SK-MEL-5 (cell line): ENCODE data around the gene CCDC28A. TPM values are rescaled to one million over a fixed set of nuclear protein-coding genes. Genes with fewer than 3 reads are reported as not detected.
"Not testable (repeated sequence)": the region's sequence is repeated elsewhere in the genome, so short reads cannot be mapped to it uniquely, and the experiment has no call there.

Experiments used
- DNase-seq: peaks from one replicate; pipeline ENCODE4 v3.0.0-alpha.2; 2016; ENCODE audit warnings: low read depth, low spot score
- in situ Hi-C: cut with HindIII; loops from 2 replicates; pipeline ENCODE4 v1.10.0; 2016; ENCODE audit warnings: low sequenced_read_pairs, high pct_unique_total_duplicates, low pct_unique_long_range_greater_than_20kb
- polyA plus RNA-seq, 2 experiments: library from polyadenylated mRNA; depleted of rRNA; stranded (reverse); fragments of >200 nt; gene quantifications; 2 replicates each; pipeline ENCODE4 v1.2.3, GENCODE V29; 2015
- total RNA-seq: library from RNA; depleted of rRNA; stranded (reverse); fragments of >200 nt; shearing (Covaris generic); gene quantifications from 2 replicates; pipeline ENCODE4 v1.2.3, GENCODE V29; 2014; rRNA removed

Gene CCDC28A
- 25.8 and 27.9 TPM in 2 replicates for total RNA-seq
- polyA plus RNA-seq (2015; cell fraction: cytosol; rRNA removed) = 18.6 and 26.0 TPM in 2 replicates
- polyA plus RNA-seq (2015; cell fraction: nucleus; rRNA removed) = 8.3 and 10.0 TPM in 2 replicates

DNA sequence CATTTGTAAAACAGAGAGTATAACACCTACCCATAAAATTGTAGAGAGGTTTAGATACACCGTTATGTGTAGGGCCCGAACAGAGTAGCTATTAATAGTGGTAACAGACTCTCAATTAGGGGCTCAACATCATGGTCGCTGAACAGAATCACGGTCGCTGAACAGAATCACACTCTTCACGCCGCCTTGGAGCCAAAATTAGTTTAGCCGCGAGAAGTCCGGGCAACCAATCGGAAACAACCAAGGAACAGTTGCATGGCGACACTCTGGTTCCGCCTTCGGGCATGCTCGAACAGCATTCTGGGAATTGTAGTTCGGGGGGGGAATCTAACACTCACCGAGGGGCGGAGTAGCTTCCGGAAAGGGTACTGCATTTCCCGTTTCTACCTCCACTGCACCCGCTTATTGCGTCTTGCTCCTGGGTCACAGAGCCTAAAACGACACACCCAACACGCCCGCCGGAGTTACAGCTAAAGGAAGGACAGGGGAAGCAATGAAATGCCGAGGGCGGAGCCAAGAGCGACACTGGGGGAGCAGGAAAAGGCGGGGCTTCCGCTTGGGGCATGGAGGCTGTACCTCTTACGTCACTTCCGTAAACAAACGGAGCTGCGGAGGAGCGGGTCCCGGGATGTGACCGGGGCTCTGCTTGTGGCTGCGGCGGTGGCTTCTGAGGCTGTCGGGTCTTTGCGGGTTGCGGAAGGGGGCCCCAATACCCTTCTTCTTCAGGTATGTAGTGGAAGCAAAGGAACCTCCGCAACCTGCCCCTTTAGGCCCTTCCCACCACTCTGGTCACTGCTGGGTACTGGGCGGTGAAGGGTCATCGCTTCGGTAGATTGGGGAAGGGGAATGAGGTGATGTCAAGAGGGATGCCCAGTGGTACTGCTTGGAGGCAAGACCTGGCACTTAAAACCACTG, at the start of gene CCDC28A:
Gene CCDC28A (plus strand): TSS at position 593 of the 915 bp plus-strand sequence. CDS start 2,352 bp downstream, outside the sequence.
- DNase-seq = peak; percentile 95
- in situ Hi-C loops = loop anchor here (25.0 kb wide), 1 partner anchor 186 kb away; no protein-coding TSS in a partner anchor

DNA sequence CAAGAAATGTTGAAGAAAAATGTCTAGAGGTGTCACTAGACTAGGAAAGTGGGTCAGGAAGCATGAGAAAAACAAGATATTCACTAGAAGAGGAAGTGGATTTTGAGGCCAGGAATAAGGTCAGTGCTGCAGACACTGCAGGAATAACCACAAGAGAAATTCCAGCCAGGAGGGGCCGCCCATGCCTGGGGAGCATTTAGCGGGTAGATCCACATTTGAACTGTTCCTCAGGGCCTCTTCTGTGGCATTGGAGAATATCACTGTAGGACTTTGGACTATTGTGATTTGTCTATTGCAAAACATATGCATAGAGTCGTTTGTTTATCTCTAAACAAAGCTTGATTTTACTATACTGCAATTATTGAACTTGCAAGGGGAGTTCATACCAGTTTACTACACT, 49.6 kb upstream of the CCDC28A start:
- in situ Hi-C loops = no loop called here

DNA sequence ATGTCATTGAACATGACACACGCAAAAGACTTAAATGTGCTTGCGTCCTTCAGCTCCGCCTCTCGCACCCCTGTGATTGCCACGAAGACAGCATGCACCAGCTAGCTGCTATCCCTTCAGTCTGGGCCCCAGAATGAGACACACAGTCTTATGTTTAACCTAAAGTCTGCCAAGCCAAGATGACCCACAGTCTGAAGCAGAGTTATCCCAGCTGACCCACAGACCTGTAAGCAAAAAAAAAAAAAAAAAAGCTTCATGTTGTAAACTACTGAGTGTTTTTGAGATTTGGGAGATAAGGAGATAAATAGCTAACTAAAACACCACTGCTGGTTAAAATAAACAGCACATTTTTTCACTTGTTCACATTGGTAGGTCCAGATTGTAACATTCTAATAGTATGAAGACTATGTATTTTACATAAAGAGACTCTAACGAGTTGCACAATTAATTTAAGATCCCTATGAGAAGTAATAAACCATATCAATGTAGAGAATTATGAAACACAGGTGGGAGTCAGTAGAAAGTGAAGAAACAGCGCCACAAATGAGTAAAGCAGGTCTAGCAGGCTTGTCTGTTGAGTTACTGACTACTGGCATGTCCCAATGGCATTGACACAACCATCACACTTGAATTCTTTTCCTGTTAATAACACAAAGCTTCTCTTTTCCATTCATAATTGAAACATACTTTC, 47.4 kb upstream of the CCDC28A start:
- DNase-seq = no peak
- in situ Hi-C loops = no loop called here

More for the DNA sequence above, 49.6 kb upstream of the CCDC28A start:
- DNase-seq = peak; percentile 94

DNA sequence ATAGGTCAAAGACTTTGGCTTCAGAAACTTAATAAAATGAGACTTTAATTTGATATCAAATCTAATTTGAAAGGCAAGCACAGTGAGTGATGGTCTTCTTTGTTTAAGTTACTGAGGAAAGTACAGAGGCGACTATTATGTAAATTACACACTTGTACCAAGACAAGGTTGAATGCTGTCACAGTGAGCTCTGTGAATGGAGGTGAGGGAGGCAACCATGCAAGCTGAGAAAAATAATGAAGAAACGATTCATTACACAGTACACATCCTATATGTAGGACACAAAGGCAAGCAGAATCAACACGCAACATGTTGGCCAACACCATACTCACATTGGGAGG, 46.8 kb upstream of the CCDC28A start:
- in situ Hi-C loops = no loop called here
- DNase-seq = no peak

DNA sequence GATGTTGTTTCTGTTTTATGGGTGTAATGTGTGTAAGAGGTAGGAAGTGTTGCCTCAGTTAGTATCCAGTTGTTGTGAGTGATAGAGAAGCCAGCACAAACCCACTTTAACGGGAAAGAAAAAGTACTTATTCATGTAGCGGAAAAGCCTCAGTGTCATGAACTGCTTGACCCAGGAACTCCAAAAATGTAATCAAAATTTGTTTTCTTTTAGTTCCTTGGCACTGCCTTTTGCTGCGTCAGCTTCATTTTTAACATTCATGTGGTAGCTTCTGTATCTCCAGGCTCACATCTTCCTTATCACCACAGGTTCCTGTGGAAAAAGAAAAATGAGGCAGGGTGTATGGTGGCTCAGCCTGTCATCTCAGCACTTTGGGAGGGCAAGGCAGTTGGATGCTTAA, 46.4 kb upstream of the CCDC28A start:
- DNase-seq = no peak
- in situ Hi-C loops = no loop called here

DNA sequence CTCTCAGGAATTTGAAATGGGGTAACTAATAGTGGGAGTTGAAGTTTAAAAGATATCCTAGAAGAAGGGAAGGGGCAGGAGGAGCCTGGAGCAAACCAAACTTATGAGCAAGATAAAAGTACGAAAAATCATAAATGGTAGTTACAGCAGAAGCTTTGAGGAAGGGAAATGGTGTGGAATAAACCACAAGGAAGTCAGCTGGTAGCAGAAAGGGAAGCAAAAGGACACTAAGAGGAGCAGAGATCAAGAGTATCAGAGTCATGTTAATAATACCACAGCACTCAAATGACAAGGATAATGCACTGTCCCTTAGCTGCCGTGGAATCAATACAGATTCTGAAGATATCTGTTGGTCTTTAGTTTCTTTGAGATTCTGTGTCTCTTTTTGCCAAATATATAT, 44.9 kb upstream of the CCDC28A start:
- no peak for DNase-seq
- in situ Hi-C loops = no loop called here

DNA sequence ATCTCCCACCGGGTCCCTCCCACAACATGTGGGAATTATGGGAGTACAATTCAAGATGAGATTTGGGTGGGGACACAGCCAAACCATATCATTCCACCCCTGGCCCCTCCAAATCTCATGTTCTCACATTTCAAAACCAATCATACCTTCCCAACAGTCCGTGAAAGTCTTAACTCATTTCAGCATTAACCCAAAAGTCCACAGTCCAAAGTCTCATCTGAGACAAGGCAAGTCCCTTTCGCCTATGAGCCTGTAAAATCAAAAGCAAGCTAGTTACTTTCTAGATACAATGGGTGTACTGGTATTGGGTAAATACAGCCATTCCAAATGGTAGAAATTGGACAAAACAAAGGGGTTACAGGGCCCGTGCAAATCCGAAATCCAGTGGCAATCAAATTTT, 43.5 kb upstream of the CCDC28A start:
- DNase-seq, in situ Hi-C loops: not testable (repeated sequence)

DNA sequence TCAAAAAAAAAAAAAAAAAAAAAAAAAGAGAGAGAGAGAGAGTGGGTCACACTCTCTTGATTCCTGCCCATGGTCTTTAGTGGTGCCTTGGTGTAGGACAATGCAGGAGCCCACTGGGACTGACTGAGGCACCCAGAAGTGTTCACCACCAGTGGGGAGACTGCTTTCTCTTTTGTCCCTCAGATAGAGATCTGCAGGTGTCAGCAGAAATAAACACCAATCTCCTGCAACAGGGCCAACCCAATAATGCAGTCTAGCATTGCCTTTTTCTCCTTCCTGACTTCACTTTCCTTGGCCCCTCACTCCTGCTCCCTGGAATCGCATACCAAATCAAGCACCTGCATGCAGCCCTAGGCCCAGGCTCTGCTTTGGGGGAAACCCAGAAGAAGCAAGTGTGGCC, 39.0 kb upstream of the CCDC28A start:
- in situ Hi-C loops = no loop called here
- no peak for DNase-seq

DNA sequence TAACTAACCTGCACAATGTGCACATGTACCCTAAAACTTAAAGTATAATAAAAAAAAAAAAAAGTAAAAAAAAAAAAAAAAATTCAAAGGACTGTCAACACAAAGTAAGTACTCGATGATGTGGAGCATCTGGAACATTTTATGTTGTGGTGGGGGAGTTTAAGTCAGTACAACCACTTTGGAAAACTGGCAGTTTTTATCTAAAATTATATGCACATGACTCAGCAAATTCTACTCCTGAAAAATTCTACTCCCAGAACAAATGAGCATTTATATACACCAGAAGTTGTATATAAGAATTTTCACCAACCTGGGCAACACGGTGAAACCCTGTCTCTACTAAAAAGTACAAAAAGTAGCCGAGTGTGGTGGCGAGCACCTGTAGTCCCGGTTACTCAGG, 36.9 kb upstream of the CCDC28A start:
- in situ Hi-C loops = no loop called here
- DNase-seq = no peak

DNA sequence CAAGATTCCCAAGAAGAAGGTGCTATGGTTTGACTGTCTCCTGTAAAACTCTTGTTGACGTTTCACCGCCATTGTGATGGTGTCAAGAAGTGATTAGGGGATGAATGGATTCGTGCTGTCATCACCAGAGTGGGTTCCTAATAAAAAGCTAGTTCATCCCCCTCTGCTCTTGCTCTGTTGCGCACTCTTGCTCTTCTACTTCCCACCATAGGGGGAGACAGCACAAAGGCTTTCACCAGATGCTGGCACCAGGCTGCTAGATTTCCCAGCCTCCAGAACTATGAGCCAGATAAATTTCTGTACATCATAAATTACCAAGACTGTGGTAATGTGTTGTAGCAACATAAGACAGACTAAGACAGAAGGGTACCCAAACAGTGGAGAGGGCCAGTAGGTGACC, 21.6 kb upstream of the CCDC28A start:
- in situ Hi-C loops = loop anchor here (25.0 kb wide), 1 partner anchor 165 kb away; no protein-coding TSS in a partner anchor
- DNase-seq = no peak

DNA sequence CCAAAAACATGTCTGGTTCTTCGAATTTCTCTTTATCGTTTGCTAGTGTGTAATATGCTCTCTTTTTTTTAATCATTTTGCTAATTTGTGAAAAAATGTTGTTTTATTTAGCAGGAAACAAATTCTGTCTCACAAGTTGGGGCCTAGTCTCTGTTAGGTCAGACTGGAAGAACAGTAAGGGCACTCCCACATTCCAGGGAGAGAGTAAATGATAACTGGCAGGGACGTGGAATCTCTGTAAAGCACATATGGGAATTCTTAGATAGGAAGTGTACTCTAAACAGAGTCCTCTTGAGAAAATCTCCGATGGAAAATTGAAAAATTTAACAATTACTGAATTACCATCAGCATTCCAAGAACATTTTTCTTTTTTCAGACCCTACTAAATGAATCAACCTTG, 16.4 kb upstream of the CCDC28A start:
- DNase-seq = no peak
- in situ Hi-C loops = loop anchor here (25.0 kb wide), 1 partner anchor 170 kb away; no protein-coding TSS in a partner anchor

DNA sequence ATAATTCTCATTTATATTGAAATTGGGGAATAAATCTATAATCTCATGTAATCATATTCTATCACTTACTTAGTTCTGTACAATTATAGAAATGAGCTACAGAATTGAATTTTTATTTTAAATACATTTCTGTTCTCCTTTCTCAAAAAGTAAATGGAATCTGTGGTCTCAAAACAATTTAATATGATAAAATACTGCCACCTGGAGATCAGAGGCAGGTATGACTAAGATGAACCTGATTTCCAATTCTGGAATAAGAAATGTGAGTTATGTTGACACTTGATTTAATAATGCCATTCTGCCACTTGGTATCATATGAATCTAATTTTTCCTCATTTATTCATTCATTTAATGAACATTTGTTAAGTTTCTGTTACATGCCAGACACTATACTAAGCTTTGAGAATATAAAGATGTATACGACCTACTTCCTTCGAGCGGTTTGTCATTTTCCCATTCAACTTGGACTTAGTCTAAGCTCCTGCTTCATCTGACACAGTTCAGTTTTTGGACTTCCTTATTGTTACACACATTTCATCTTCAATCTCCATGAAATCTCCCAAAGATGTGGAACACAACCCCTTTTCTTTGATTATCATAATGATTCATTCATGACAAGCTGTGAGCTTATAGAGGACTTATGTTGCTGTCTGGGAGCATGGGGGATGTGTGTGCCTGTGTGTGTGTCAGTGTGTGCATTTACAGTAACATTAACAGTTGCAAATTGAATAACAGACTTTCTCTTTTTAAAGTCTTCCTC, 7.5 kb upstream of the CCDC28A start:
- peak; percentile 69 for DNase-seq
- in situ Hi-C loops = loop anchor here (25.0 kb wide), 1 partner anchor 179 kb away; no protein-coding TSS in a partner anchor

DNA sequence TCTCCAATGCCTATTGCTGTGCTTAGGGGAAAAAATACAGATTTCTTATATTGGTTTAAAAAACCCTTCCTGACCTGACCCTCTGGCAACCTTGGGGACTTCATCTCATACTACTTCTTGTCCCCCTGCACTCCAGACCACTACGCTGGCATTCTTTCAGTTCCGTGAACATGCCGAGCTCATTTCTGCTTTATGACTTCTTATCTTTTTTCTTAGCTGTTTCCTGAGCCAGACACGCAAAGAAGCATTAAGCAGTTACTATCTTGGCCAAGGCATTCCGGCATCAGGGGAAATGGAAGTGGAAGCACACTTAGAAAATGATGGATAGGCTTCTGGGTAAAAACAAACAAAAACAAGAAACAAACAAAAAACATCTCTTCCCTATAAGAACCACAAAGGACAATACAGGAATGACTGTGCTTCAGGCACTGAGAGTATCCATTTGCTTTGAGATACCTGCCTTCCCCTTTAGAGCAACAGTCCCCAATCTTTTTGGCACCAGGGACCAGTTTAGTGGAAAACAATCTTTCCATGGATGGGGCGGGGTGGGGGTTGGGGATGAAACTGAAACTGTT, 4.4 kb upstream of the CCDC28A start:
- in situ Hi-C loops = loop anchor here (25.0 kb wide), 1 partner anchor 182 kb away; no protein-coding TSS in a partner anchor
- DNase-seq = no peak

DNA sequence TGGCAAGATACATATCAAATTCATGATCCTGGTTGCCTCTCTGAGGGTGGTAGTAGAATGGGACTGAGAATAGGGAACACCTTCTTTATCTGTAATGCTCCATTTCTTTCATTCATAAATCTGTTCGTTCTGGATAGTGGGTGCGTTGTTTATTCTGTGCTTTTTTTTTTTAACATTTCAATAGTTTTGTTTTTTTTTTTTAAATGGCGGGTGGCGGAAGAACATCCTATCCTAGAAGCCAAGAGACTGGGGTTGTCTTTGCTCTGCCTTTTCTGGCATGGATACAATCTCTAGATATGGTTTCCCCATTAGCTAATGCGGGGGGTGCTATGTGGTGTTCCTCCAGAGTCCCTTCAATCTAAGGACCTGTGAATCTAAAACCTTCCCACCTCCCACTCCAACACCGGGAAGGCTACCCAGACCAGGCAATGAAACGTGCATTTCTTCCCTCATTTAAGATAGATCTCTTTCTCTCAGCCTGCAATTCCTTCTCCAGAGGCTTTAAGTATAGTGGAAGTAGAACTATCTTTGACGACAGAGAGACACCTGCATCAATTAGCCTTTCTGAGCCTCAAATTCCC, 883 bp upstream of the CCDC28A start:
- in situ Hi-C loops = loop anchor here (25.0 kb wide), 1 partner anchor 185 kb away; no protein-coding TSS in a partner anchor
- no peak for DNase-seq

DNA sequence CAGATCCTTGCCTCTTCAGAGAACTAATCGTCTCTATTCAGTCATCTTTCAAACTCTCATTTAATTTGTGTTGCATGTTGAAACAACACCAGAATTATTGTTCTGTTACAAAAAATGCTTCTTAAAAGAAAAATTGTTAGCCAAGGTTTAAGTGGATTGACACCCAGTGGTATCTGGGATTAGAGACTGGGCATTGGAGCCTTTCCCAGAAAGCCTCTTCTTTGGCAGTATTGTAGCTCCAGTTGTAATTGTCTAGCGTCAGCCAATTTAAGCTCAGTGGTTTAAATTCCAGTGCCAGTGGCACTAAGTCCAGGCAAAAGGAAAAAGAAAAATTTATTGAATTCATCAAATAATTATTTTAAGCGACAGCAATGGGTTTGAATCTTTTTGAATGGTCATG, 801 bp downstream of the CCDC28A start:
- DNase-seq = no peak
- in situ Hi-C loops = loop anchor here (25.0 kb wide), 1 partner anchor 187 kb away; no protein-coding TSS in a partner anchor

DNA sequence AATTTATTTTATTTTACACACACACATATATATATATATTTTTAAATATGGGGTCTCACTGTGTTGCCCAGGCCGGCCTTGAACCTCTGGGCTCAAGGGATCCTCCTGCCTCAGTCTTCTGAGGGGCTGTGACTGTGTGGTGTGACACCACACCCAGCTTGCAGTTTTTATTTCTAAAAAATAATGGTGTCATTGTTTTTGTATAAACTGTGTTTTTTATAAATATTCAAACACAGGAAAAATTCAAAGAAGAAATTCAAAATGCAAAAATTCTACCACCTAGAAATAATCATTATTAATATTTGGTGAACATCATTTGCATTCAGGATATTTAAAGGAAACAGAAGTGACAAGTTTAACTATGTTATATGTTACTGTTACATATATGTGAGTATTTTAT, 3.1 kb downstream of the CCDC28A start:
- no peak for DNase-seq
- in situ Hi-C loops = no loop called here

DNA sequence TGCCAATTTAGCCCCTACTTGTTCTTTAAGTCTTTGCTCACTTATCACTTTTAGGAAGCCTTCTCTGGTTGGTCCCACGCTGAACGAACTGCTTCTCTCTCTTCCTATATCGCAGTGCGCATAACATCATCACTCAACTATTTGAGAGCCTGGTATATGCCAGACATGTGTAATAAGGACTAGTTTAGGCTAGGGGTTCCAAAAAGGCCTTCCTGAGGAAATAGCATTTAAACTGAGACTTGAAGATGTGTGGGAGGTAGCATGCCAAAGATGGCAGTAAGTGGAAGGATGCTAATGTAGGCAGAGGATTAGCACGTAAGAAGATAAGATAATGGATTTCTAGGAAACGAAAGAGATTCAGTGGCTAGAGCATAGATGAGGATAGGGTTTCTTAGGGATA, 4.8 kb downstream of the CCDC28A start:
- no peak for DNase-seq
- in situ Hi-C loops = no loop called here
